ENCODE results near the gene ZMAT2. TPM values are rescaled to one million over a fixed set of nuclear protein-coding genes. Genes with fewer than 3 reads are reported as not detected.
"Not testable (repeated sequence)": the region's sequence is repeated elsewhere in the genome, so short reads cannot be mapped to it uniquely, and the experiment has no call there.

ZMAT2 gene
- total RNA-seq, 6 donors from 2014 or later = 18.5 to 49.9 (median 35.0) TPM

DNA sequence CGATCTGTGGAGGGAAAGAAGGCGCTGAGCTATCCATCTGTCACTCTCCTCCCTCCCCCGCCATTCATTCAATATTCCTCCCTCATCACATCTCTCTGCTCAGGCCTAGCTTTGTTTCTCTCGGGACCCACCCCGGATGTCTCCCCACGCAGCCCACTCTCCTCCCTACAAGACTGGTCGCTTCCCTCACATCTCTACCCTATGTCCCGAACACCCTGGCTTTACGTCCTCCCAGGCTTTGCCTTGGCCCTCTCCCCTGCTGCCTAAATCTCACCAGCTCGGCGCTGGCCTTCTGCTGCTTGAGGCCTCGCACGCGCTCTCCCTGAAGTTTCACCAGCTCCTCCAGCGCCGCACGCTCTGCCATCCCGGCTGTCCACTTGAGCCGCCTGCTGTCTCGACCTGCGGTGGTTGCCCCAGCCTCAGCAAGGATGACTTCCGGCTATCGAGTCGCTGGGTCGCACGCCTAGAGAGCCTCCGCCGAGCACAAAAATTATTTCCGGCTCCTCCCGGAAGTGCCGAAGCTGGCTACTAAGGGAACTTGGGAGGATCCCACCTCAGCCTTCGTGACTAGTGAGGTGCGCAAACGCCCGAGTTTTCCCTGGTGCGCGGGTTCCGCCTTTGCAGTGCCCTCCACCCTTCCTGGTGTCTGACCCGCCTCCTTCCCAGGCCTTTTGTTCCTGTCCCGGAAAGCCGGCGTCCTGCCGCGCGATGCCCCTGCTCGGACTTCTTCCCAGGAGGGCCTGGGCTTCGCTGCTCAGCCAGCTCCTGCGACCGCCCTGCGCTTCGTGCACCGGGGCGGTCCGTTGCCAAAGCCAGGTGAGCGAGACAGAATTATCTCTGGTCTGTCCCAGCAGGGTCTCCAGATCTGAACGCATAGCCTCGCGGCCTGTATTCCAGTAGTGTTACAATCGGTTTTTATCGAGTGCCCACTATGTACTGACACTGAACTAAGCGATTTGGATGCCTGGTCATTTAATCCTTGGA lies 9.0 kb upstream of the ZMAT2 start, which contains the start of the genes HARS1 and HARS2:
Gene HARS1 (minus strand): TSS at position 430 of the 984 bp plus-strand sequence. CDS start 66 bp downstream, at position 364.
Gene HARS2 (plus strand): TSS at position 515 of the 984 bp plus-strand sequence. CDS start 194 bp downstream, at position 709.
- TF ChIP-seq, protein P1, sequence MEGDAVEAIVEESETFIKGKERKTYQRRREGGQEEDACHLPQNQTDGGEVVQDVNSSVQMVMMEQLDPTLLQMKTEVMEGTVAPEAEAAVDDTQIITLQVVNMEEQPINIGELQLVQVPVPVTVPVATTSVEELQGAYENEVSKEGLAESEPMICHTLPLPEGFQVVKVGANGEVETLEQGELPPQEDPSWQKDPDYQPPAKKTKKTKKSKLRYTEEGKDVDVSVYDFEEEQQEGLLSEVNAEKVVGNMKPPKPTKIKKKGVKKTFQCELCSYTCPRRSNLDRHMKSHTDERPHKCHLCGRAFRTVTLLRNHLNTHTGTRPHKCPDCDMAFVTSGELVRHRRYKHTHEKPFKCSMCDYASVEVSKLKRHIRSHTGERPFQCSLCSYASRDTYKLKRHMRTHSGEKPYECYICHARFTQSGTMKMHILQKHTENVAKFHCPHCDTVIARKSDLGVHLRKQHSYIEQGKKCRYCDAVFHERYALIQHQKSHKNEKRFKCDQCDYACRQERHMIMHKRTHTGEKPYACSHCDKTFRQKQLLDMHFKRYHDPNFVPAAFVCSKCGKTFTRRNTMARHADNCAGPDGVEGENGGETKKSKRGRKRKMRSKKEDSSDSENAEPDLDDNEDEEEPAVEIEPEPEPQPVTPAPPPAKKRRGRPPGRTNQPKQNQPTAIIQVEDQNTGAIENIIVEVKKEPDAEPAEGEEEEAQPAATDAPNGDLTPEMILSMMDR (IDR thresholded peaks at IDR 0.05) = no peak
- TF ChIP-seq POLR2AphosphoS5 (IDR thresholded peaks at IDR 0.05) (peak; percentile 83 to 84), EP300 (IDR thresholded peaks at IDR 0.05) (peak in 2 of 4 donors; percentile 11 to 32), POLR2A (IDR thresholded peaks at IDR 0.05) (peak in 3 of 4 donors; percentile 44 to 73 (median 55))
- H3K4me3 ChIP-seq = peak within 1 kb of the TSS; percentile 68 to 78 (median 74)
- WGBS, 2 donors = 1% methylated on average over 34 to 57 of the region's 61 CpGs

DNA sequence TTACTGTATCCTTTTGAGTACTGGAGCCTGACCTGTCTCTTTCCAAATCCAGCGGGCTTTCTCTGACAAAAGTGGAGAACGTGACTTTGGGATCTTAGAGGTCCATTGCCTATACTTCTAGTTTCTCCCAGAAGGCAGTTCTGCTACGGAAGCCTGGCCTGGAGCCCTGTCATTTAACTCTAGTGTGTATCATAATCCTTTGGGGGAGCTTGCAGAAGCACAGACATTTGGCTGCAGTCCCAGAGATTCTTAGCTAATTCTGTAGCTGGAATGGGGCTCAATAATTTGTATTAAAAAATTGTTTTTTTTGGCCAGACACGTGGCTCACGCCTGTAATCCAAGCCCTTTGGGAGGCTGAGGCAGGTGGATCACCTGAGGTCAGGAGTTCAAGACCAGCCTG lies 6.0 kb upstream of the ZMAT2 start:
- Histone ChIP-seq H3K27me3 (no peaks in the 10 kb centered on the region), H3K36me3 (peaks cover 39 to 60% (median 51%) of the 10 kb centered on the region in 4 donors), H3K27ac (no peak overlapping the region), H3K9me3 (no peaks in the 10 kb centered on the region), H3K4me1 (peaks cover 15 to 31% (median 19%) of the 10 kb centered on the region in 4 donors), H3K4me3 (no peak overlapping the region)
- ATAC-seq (ENCODE audit: low FRiP score in 2 of 2) (no peak), DNase-seq (no peak)
- 70 to 82% methylated on average over 5 of the region's 5 CpGs for WGBS, 2 donors
- TF ChIP-seq POLR2AphosphoS5 (IDR thresholded peaks at IDR 0.05) (no peak), EP300 (IDR thresholded peaks at IDR 0.05) (no peak), POLR2A (IDR thresholded peaks at IDR 0.05) (no peak)
- TF ChIP-seq, protein P1 (IDR thresholded peaks at IDR 0.05) = no peak

More for the DNA sequence above, 9.0 kb upstream of the ZMAT2 start, which contains the start of the genes HARS1 and HARS2:
- Histone ChIP-seq H3K36me3 (peaks cover 11 to 46% (median 33%) of the 10 kb centered on the region in 4 donors), H3K27me3 (no peaks in the 10 kb centered on the region), H3K9me3 (no peaks in the 10 kb centered on the region), H3K27ac (peak within 1 kb of the TSS; percentile 85 to 93 (median 88)), H3K4me1 (peaks cover 15 to 31% (median 19%) of the 10 kb centered on the region in 4 donors)
- peak; percentile 98 to 99 for ATAC-seq (ENCODE audit: low FRiP score in 2 of 2)
- DNase-seq = peak; percentile 91 to 96

DNA sequence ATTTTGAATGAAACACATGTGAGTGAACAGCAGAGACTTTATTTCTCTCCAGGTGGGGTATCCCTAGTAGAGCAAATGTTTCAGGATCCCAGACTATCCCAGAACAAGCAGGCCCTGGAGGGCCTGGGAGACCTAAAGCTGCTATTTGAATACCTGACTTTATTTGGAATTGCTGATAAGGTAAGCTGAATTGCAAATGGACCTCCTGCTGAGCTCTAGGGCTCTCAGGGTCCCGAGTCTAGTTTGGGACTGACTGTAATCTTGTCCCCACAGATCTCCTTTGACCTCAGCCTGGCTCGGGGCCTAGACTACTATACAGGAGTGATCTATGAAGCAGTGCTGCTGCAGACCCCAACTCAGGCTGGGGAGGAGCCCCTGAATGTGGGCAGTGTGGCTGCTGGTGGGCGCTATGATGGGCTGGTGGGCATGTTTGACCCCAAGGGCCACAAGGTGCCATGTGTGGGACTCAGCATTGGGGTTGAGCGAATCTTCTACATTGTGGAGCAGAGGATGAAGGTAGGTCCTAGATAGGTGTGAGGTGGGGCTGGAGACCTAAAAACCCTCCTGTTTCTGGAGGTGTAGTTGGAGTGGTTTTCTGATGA lies 3.3 kb upstream of the ZMAT2 start:
- no peak overlapping the region for H3K27ac ChIP-seq
- H3K4me3 ChIP-seq = no peak overlapping the region
- no peak for DNase-seq
- H3K4me1 ChIP-seq = peaks cover 24 to 35% (median 27%) of the 10 kb centered on the region in 4 donors
- H3K27me3 ChIP-seq = no peaks in the 10 kb centered on the region
- no peak for TF ChIP-seq POLR2AphosphoS5 (IDR thresholded peaks at IDR 0.05)
- no peak for TF ChIP-seq POLR2A (IDR thresholded peaks at IDR 0.05)
- TF ChIP-seq, protein P1 (IDR thresholded peaks at IDR 0.05) = no peak
- no peak for TF ChIP-seq EP300 (IDR thresholded peaks at IDR 0.05)
- H3K9me3 ChIP-seq = no peaks in the 10 kb centered on the region
- ATAC-seq (ENCODE audit: low FRiP score in 2 of 2) = no peak
- peaks cover 39 to 74% (median 57%) of the 10 kb centered on the region in 4 donors for H3K36me3 ChIP-seq
- WGBS, 2 donors = 83 to 93% methylated on average over 3 to 4 of the region's 4 CpGs

DNA sequence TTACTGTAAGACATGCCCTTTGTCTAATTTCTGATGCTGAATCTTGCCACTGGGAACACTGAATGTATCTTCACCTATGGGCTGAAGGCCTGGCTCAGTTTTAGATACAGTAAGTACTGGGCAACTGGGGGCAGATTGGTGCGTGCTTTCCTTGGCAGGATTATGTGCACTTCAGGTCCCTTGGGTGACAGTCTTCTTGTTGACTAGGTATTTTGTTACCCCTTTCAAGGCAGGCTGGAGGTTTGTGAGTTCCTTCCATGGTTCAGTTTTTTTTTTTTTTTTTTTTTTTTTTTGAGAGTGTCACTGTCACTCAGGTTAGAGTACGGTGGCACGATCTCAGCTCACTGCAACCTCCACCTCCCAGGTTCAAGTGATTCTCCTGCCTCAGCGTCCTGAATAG lies 7.6 kb downstream of the ZMAT2 start:
- peaks cover 17 to 50% (median 33%) of the 10 kb centered on the region in 4 donors for H3K36me3 ChIP-seq
- H3K27ac ChIP-seq = no peak overlapping the region
- DNase-seq = no peak
- WGBS, 2 donors = 93 to 95% methylated on average over 4 of the region's 4 CpGs
- no peak overlapping the region for H3K4me3 ChIP-seq
- TF ChIP-seq POLR2AphosphoS5 (IDR thresholded peaks at IDR 0.05) (no peak), POLR2A (IDR thresholded peaks at IDR 0.05) (no peak), EP300 (IDR thresholded peaks at IDR 0.05) (no peak)
- TF ChIP-seq, protein P1 (IDR thresholded peaks at IDR 0.05) = no peak
- no peak for ATAC-seq (ENCODE audit: low FRiP score in 2 of 2)
- H3K4me1 ChIP-seq = peaks cover 0 to 7% (median 3%) of the 10 kb centered on the region in 4 donors
- no peaks in the 10 kb centered on the region for H3K27me3 ChIP-seq
- H3K9me3 ChIP-seq = no peaks in the 10 kb centered on the region

DNA sequence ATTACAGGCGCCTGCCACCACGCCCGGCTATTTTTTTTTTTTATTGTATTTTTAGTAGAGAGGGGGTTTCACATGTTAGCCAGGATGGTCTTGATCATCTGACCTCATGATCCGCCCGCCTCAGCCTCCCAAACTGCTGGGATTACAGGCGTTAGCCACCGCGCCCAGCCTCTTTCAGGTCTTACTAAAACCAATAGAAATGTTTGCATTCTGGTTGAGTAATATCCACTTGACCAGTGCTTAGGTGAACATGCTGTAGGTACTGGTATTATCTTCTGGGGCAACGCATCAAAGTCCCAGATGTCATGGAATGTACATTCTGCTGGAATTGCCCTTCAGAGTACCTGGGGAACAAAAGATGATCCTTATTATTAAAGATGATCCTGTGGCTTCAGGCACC lies 8.5 kb downstream of the ZMAT2 start:
- not testable (repeated sequence) for DNase-seq; H3K27me3 ChIP-seq; H3K27ac ChIP-seq; H3K4me3 ChIP-seq; ATAC-seq (ENCODE audit: low FRiP score in 2 of 2); H3K4me1 ChIP-seq; H3K9me3 ChIP-seq
- peaks cover 17 to 40% (median 27%) of the 10 kb centered on the region in 4 donors for H3K36me3 ChIP-seq
- WGBS, 2 donors = 75 to 79% methylated on average over 9 of the region's 9 CpGs

Measured in upper lobe of left lung (tissue), 6 donors.